Omental fat pad (tissue), 4 donors: Measurements from ENCODE around the gene CARF. TPM values are rescaled to one million over a fixed set of nuclear protein-coding genes. Genes with fewer than 3 reads are reported as not detected.
A peak's percentile ranks its signal among the peaks of the same experiment; 100 is the strongest.

Experiments
- ATAC-seq: fragments of 150-250 bp; one replicate; pipeline ENCODE4 v1.9.1; 2016; ENCODE audit warnings: mild to moderate bottlenecking, moderate library complexity; ENCODE audit not compliant: low FRiP score
- DNase-seq: peaks from one replicate; pipeline ENCODE4 v3.0.0-alpha.2; 2019; ENCODE audit warnings: low spot score
- CTCF ChIP-seq, 3 donors: fragments of 450-650 bp; IDR thresholded peaks; one replicate each; pipeline ENCODE4 v1.5.1; 2016 to 2017; ENCODE audit warnings: antibody characterized with exemption in 3 of 3, mild to moderate bottlenecking in 3 of 3, moderate library complexity in 2 of 3
- total RNA-seq, 4 donors: library from RNA; depleted of rRNA; stranded (reverse); fragments of >200 nt; gene quantifications; one replicate each; pipeline ENCODE4 v1.1.0, GENCODE V29; 2016

Gene CARF
- total RNA-seq: 10 to 100 TPM in 1 of 4 donors, 1 to 10 TPM in 3; 4.2 to 13.1 (median 7.4) TPM

- TF ChIP-seq CTCF (IDR thresholded peaks at IDR 0.05): no peak
- peak; percentile 76 for DNase-seq
- peak; percentile 97 for ATAC-seq
These were observed at the start of gene CARF, which contains the start of gene WDR12 for GRCh38 chr2:202911512-202912341. CARF (plus strand) TSS chr2:202912275; CDS start chr2:202941903, 29,628 bp downstream. WDR12 (minus strand) TSS chr2:202911673; CDS start chr2:202911476, 197 bp downstream.

- ATAC-seq (peak; percentile 90), DNase-seq (peak; percentile 35)
- no peak for TF ChIP-seq CTCF (IDR thresholded peaks at IDR 0.05)
These were observed 41.4 kb upstream of the CARF start for GRCh38 chr2:202870431-202871299.

GRCh38 chr2:202871300-202872141 lies 40.6 kb upstream of the CARF start, which contains the start of gene ICA1L:
ICA1L (minus strand) TSS chr2:202871766; CDS start chr2:202829009, 42,757 bp downstream.
- DNase-seq: peak; percentile 39
- ATAC-seq: peak; percentile 81
- TF ChIP-seq CTCF (IDR thresholded peaks at IDR 0.05): no peak

- TF ChIP-seq CTCF (IDR thresholded peaks at IDR 0.05): no peak
- ATAC-seq: no peak
- no peak for DNase-seq
These were observed 34.4 kb upstream of the CARF start for GRCh38 chr2:202877699-202878098.

- DNase-seq (no peak), ATAC-seq (no peak)
- no peak for TF ChIP-seq CTCF (IDR thresholded peaks at IDR 0.05)
These were observed 30.5 kb upstream of the CARF start for GRCh38 chr2:202881570-202881969.

- ATAC-seq (no peak), DNase-seq (no peak)
- no peak for TF ChIP-seq CTCF (IDR thresholded peaks at IDR 0.05)
These were observed 27.9 kb upstream of the CARF start for GRCh38 chr2:202883987-202884675.
